A172 (cell line): Measurements from ENCODE around the gene STUM. TPM values are rescaled to one million over a fixed set of nuclear protein-coding genes. Genes with fewer than 3 reads are reported as not detected.
A peak's percentile ranks its signal among the peaks of the same experiment; 100 is the strongest.

ENCODE experiments used
- DNase-seq: peaks from one replicate; pipeline ENCODE4 v3.0.0-alpha.2; 2015; ENCODE audit warnings: low spot score
- total RNA-seq: library from RNA; depleted of rRNA; stranded (reverse); fragments of >200 nt; shearing (Covaris generic); gene quantifications from 2 replicates; pipeline ENCODE4 v1.2.3, GENCODE V29; 2014

STUM gene
- total RNA-seq, 1 experiment from 2014 or later: not detected

GRCh38 chr1:226625832-226626576 lies 77.4 kb downstream of the STUM start:
- DNase-seq: no peak

- peak; percentile 67 for DNase-seq
Observed at GRCh38 chr1:226626577-226626956, 78.0 kb downstream of the STUM start.

DNA sequence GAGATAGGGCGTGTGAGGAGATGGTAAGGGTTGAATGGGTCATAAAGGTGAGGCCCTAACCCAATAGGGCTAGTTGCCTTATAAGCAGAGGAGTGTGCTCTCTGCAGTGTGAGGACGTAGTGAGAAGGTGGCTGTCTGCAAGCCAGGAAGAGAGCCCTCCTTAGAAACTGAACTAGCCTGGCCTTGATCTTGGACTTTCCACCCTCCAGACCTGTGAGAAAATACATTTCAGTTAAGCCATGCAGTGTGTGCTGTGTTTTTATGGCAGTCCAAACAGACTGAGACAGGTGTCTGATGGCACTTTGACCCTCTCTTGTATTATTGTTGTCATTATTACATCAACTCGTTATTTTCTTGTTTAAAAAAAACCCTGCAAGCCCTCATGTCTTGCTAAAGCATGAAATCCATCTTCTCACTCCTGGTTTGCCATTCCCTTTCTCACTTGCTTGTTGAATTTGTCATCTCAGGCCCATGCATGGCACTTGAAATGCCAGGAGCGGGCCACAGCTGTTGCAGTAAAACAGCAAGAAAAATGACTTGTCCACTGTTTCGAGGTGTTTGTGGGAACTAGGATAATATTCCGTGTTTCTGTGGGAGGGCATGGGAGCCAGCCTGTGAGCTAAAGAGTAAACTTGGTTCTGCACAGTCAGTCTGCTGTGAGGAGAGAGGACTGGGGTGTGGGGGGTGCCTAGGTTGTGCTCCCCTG lies 78.6 kb downstream of the STUM start:
- no peak for DNase-seq

- DNase-seq: no peak
Observed at GRCh38 chr1:226627924-226628611, 79.5 kb downstream of the STUM start.

DNA sequence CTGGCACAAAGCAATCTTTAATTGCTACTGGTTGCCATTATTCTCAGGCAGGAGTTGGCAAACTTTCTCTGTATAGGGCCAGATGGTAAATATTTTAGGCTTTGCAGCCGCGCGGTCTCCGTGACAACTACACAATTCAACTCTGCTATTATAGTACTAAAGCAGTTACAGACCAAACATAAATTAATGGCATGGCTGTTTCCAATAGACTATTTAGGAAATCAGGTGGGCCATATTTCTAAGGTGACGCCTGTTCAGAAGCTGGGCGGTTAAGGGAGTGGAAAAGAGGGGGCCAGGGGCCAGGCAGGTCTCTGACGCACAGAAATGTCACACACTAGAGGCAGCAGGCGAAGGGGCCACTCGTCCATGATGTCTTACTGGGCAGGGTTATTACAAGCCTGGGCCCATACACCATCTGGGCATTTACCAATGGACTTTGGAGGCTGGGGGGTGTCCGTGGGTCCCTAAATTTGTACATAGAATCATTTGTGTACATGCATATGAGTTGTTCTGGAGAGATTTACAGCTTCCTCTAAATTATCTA lies 80.1 kb downstream of the STUM start:
- DNase-seq: no peak

DNA sequence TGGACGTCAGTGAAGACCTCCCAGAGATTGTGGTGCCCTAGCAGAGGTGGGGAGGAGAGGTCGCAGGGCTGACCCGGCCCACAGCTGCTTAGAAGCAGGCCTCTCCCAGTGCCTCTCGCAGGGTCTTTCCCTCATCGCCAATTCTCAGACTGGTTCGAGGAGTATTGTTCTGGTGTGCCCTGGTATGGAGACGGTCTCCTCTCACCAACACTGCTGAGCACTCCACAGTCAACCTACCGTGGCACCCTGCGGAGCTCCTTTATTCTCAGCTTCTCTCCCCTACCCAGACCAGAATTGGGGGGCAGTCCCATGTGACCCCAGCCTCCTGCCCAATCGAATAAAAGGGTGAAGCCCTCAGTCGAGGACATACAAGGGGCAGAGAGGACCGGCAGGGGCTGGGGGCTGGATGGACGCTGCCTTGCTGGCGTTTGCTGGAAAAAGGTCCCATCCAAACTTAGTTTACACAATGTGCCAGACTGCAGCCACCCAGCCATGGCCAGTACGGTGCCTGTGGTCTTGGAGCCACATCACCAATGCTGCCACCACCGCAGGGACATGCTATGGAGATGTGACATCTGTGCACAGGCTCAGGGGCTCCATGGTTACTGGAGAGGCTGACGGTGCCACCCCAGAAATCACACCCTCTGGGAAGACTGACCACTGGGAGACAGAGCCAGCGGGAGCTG lies 80.8 kb downstream of the STUM start:
- DNase-seq: no peak

DNA sequence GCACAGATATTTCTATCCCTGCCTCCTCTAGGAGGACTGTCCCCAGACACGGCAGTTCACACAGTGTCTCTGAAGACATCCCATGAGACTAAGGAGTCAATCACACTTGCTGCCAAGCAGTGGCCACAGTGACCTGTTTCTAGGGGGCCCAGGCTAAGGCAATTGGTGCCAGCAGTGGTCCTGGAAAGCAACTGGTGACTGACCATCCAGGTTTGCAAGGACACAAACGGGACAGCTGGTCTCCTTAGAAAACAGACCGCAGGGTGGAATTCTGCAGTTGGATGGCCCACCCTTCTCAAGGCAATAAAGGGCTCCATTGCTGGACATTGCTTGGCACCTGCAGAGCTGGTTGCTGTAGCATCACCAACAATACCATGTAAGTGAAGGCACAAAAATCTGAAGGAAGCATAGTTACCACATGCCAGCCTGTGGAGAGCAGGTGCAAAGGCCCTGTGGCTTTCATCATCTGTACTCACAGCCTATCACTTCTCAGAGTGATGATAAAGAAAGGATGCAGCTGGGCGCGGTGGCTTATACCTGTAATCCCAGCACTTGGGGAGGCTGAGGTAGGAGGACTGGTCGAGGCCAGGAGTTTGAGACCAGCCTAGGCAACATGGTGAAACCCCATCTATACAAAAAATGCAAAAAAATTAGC lies 81.5 kb downstream of the STUM start:
- DNase-seq: no peak

DNA sequence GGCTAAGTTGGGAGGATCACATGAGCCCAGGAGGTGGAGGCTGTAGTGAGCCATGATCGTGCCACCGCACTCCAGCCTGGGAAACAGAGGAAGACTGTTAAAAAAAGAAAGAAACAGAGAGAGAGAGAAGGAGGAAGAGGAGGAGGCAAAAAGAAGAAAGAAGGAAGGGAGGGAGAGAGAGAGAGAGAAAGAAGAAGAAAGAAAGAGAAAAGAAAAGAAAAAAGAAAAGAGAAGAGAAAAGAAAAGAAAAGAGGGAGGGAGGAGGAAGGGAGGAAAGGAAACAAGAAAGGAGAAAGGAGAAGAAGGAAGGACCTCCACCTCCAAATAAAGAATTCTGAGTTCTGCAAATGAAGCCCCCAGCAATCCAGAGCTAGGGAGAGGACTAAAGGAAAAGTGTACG lies 82.0 kb downstream of the STUM start:
- no peak for DNase-seq

- DNase-seq: no peak
Observed at GRCh38 chr1:226631229-226632000, 82.9 kb downstream of the STUM start.

DNA sequence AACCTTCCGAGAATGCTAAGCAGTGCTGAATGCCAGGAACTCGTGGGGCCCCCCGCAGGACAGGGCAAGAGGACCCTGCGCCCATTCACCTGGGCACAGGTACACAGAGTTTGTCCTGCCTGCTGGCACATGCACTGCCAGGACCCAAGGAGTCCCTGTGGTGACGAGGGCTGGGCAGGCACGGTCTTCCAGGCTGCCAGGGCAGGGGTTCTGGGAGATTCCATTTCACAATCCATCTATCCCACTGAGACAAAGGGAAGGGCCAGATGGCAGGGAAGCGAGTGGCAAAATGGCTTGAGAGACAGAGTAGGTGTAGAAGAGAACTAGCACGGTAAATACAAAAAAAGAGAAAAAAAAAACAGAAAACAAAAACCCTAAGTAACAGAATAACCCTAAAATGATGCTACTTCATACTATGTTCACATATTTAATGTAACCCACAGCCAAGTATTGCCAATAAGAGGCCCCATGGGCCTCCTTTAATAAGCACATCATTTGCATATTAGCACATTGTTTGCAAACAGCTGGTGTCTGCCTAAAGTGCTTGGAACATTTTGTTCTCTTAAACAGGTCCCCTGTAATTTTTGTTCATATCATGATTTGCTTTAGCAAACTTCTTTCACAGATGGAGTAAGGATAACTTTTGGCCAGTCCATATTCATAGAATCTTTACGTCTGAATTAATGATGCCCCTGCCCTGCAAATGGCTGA lies 83.8 kb downstream of the STUM start:
- DNase-seq: no peak

DNA sequence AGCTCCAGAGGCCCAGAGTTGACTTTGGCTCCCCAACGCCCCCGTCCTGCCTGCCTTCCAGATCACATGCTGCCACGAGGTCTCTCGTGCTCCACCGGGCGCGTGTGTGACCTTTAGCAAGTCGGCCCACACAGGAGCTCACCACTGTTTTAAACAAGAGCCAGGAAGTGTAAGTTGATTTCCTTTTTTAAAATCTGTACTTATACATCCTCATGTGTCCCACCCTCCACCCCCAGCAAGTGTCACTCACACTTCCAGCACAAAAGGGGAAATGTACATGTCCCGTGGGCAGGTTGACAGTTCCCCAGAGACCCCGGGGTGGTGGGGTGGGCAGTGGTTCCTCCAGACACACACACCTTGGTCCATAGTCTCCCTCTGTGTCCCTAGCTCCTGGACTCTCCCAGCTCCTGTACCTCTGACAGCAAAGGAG lies 84.4 kb downstream of the STUM start:
- DNase-seq: no peak

DNA sequence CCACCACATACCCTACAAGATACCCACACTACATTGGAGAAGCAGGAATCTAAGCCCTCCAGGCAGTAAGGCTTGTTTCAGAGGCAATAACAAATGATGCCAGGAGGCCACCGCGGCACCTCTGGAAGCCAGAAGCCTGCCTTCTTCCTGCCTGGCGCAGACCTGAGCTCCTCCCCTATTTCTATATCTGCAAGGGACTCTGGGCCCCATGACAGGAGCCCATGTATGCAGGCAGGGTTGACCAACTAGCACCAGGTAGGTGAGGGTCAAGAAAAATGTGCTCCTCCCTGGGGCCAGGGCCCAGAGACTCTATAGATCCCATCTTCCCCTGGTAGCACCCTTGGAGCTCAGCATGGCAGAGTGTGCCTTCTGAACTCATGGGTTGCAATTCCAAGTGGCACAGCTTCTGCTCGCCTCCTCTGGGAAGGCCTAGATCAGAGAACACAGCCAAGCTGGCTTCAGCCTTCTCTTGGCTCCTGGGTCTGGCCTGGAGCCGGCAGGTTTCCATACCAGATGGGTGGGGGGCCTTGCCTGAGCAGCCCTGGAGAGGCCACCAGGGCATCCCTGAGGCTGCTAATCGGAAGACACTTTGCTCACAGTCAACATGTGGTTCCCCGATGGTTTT lies 85.1 kb downstream of the STUM start:
- no peak for DNase-seq

DNA sequence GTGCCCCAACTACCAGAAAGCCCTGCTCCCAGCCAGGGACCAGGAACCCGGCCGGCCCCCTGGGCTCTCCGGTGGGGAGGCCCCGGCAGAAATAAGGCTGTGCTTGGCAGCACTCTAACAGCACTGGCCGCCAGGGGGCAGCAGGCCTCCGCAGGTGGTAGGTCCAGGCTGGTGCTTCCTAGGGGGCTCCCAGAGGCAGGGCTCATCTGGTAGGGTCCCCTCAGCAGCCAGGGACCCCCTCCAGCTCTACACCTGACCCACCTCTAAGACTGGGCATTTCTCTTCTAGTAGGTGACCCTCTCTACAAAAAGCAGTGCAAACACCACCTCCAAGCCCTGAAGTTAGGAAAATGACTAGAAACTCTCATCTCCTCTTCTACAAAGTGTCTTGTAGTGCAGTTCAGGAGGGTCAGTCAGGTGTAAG lies 85.6 kb downstream of the STUM start:
- peak; percentile 58 for DNase-seq

- no peak for DNase-seq
Observed at GRCh38 chr1:226634611-226635246, 86.2 kb downstream of the STUM start.

DNA sequence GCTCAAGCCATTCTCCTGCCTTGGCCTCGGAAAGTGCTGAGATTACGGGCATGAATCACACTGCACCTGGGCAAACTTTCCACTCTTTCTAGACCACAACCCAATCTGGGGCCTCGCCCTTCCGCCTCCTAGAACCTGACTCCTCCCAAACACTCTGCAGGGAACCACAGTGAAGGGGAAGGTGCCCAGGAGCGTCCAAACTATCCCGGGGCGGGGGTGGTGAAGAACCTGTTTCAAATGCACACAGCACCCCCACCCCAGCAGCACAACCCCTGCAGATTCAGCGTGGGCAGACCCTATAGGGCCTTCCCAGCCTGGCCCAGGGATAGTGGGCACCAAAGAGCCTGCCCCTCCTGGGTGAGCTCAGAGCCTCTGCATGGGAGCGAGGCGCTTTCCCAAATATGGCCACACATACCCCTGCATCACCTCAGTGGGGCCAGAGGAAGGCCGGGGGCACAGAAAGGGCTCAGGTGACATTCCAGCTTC lies 86.9 kb downstream of the STUM start:
- no peak for DNase-seq

DNA sequence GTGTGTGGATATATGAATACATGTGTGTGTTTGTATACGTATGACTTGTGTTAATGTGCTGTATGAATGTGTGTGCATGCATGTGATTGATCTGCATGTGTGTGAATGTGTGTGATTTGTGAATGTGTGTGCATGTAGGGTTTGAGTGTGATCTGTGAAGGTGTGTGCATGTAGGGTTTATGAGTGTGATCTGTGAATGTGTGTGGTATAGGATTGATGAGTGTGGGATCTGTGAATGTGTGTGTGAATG lies 88.2 kb downstream of the STUM start:
- no peak for DNase-seq

DNA sequence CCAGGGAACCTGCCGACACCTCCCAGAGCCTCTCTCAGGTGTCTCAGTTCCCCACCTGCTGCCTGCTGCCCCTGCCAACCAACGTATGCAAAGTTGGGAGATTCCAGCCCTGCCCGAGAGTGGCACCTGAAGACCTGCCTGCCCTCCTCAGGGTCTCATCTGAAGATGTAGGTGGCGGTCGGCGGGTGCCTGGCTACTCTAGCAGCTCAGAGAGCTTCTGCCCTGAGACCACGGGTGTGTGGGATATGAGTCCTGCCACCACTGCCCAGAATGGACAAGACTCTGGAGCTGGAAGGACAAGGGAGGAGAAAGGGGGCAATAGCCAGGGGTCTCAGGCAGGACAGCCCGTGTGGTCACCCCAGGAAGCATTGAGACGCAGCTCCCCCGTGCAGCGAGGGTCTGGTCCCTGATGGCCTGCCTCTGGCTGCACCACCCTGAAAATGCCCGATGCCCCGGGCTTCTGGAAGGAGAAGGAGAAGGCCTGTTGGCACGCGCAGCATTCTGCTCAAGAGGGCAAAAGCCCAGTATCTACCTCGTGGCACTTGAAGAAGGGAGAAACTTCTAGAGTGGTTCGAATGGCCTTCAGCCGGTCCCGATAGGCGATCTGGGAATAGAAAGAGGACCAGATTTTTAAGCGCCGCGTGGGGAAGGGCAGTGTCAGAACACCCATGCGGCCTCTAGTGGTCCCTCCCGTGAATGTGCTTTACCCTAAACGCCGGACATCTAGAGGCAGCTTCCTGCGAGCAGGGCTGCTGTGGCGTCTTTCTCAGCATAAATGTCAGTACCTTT lies 88.8 kb downstream of the STUM start:
- no peak for DNase-seq

GRCh38 chr1:226638001-226638601 lies 89.5 kb downstream of the STUM start:
- no peak for DNase-seq
